ENCODE measurements around the gene LRP1B.

The LRP1B gene

DNA sequence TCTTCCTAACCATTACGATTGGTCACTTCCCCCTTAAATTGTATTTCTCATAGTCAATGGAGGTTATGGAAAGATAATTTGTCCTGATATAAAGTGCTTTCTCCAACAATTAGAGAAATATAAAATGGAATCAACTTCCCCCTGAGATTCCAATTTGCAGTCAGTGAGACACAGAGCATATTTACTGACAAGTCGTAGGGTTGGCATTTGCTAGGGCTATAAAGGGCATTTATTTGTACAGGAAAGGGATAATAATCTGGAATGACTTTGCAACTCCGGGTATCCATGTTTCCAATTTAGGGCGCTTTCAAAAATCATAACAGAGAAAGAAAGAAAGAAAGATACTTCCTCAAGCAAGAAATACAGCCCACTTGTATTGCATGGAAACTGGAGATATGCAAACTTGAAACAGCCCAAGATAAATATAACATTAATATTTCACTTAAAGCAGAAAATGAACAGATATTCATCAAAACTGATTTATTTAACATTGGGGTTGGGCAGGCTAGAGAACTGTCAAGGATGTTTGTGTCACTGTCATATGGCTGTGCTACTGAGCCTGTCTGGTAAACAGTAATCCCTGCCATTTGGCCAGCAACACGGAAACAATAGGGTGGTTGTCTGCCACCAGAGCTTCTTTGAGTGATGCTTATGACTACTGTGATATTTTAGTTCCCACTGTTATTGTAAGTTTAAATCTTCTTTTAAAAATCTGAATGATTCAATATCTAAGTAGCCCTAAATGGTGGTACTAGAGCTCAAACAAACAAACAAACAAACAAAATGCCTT is 621.8 kb downstream of the LRP1B start:
- TF ChIP-seq CTCF (IDR thresholded peaks at IDR 0.05; ENCODE audit: insufficient read depth, low read depth, low read length, missing control alignments): no peak
- no peak for DNase-seq (ENCODE audit: low read depth)
- no peak overlapping the region for H3K4me3 ChIP-seq (ENCODE audit: low read length)

DNA sequence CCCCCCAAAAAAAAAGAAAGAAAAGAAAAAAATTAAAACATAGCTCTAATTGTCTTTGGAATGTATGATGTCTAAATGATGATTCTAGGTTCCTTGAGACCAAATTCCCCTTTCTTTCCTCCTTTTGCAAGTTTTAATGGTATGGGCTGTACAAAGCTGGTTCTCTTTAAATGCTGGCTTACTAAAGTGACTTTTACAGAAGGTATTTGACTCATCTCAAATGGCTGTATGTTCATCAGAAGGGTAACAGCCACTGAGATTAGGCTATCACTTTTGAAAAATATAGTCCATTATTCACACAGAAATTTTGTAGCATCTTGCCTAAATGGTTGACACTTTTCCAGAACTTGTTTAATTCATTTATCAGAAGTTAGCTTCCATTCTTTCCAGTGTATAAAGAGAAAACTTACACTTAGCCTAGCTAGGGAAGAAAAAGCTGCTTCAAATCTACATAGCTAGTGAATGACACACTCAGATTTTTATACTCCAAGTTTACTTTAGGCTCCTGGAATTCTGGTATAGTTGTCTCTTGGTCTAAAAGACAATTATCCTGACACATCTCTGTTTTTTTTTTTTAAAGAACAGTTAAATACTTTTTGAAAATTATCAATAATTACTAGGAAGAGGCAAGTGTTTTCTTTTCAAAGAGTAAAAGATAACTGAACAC is 622.6 kb downstream of the LRP1B start:
- no peak overlapping the region for H3K4me3 ChIP-seq (ENCODE audit: low read length)
- no peak for TF ChIP-seq CTCF (IDR thresholded peaks at IDR 0.05; ENCODE audit: insufficient read depth, low read depth, low read length, missing control alignments)
- no peak for DNase-seq (ENCODE audit: low read depth)

DNA sequence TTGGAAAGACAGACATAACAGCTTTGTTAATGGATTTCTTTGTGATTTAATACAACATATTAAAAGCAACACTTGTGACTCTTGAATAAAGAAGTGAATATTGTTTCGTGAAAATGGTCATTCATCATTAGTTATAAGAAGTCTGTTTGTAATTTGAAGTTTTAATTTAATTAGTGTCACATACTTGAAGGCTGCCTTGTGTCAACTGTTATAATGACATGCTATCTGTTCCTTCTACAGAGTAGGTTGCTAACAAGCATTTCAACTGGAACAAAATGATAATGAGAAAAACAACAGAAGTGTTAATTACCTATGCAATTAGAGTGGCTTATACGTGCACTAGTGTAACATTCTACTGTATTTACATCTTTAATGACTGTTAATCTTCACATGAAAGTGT is 624.7 kb downstream of the LRP1B start:
- no peak for DNase-seq (ENCODE audit: low read depth)
- no peak for TF ChIP-seq CTCF (IDR thresholded peaks at IDR 0.05; ENCODE audit: insufficient read depth, low read depth, low read length, missing control alignments)
- H3K4me3 ChIP-seq (ENCODE audit: low read length): no peak overlapping the region

DNA sequence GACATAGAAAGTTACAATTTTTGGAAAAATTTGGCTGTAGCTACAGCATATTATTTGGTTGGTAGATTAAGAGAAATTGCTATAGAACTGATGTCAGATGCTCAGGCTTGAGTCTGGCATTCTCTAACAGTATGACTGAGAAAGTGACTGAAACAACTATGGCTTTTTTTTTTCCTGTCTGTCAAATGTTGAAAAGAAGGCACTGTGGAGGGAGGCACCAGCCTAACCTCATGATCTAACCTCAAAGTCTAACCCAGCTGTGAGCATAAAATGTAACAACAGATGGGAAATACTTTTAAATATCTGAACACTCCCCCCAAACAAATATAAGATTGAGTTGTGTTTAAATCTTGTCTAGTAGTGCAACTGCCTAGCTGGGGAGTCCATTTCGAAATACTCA is 629.1 kb downstream of the LRP1B start:
- DNase-seq (ENCODE audit: low read depth): no peak
- no peak for TF ChIP-seq CTCF (IDR thresholded peaks at IDR 0.05; ENCODE audit: insufficient read depth, low read depth, low read length, missing control alignments)
- no peak overlapping the region for H3K4me3 ChIP-seq (ENCODE audit: low read length)

GRCh38 chr2:141499123-141499522 is 631.7 kb downstream of the LRP1B start:
- H3K4me3 ChIP-seq (ENCODE audit: low read length): no peak overlapping the region
- no peak for DNase-seq (ENCODE audit: low read depth)
- TF ChIP-seq CTCF (IDR thresholded peaks at IDR 0.05; ENCODE audit: insufficient read depth, low read depth, low read length, missing control alignments): no peak

- no peak for TF ChIP-seq CTCF (IDR thresholded peaks at IDR 0.05; ENCODE audit: insufficient read depth, low read depth, low read length, missing control alignments)
- H3K4me3 ChIP-seq (ENCODE audit: low read length): no peak overlapping the region
- no peak for DNase-seq (ENCODE audit: low read depth)
These were observed 632.3 kb downstream of the LRP1B start for GRCh38 chr2:141498561-141498960.
